ENCODE measurements around the gene KIF18B.

DNA sequence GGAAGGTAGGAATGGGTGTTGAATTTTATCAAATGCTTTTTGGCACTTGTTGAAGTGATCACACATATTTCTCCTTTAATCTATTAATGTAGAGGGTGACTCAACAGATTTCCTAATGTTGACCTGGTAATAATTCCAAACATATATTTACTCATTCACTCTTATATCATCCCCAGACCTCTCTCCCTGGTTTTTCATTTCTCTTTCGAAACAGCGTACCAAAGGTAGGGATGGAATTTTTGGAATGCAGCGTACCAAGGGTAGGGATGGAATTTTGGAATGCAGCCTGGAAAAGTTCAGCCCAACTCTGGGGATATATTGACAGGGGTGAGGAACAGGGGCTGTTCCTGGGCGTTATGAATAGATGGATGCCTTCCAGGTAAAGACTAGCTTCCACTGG lies 7.3 kb downstream of the KIF18B start:
- no peak for TF ChIP-seq CTCF (IDR thresholded peaks at IDR 0.05)
- TF ChIP-seq POLR2A (IDR thresholded peaks at IDR 0.05) = no peak
